ENCODE measurements around the gene SLC39A12.

DNA sequence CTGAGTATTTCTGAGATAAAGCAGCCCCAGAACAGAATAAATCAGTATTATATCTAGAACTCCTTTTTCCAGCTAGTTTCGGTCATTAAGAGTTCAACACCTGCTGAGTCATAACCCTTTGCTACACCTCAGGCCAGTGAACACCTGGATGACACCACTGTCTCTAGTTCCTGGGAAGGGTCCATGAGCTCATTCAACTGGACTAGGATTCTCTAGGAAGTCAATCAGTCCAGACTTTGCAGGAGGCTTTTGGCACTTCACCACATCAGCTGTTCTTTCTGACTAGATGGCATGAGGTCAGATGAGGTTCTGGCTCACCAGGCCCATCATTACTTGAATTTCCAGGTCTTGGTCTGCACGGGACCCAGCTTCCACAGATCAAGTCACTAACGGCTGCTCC lies 11.7 kb downstream of the SLC39A12 start:
- TF ChIP-seq SPI1 (IDR thresholded peaks at IDR 0.05; ENCODE audit: low read depth, low read length) (no peak), POLR2AphosphoS5 (IDR thresholded peaks at IDR 0.05; ENCODE audit: low read depth, low read length) (no peak)

Measured in GM12891 (cell line).